Hepatocyte (in vitro differentiated cells): ENCODE results near the gene RPUSD3.

Experiments
- EZH2 ChIP-seq: fragments of 200-600 bp; sonication (generic); IDR thresholded peaks from 2 replicates; pipeline ENCODE4 v1.6.1; 2016; ENCODE audit warnings: antibody characterized with exemption, mild to moderate bottlenecking, borderline replicate concordance
- TF ChIP-seq, protein P1 (sequence below): fragments of 200-600 bp; sonication (generic); IDR thresholded peaks from 2 replicates; pipeline ENCODE4 v1.5.1; 2016; ENCODE audit warnings: antibody characterized with exemption, mild to moderate bottlenecking; ENCODE audit not compliant: poor library complexity

DNA sequence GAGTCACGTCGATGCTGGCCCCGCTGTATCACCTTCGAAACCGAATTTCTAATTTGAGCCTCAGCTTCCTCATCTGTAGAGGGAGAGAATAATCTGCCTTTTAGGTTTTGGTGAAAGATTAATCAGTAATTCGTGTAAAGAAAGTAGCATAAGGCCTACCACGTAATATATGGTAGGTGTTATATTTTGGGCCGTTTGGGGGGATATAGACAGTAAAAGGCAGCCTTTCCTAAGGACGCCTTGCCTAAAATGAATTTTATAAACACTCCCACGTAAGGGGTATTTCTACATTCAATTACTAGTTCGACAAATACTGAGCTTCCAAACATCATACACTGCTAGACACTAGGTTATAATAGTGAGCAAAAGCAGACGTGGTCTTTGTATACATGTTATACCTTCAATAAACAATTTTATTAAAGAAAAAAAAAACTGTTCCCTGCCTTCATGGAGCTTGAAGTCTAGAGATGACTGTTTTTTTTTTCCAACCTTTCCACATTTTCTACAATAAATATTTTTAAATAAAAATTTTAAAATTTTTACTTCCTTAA, 47.3 kb upstream of the RPUSD3 start:
- TF ChIP-seq, protein P1, sequence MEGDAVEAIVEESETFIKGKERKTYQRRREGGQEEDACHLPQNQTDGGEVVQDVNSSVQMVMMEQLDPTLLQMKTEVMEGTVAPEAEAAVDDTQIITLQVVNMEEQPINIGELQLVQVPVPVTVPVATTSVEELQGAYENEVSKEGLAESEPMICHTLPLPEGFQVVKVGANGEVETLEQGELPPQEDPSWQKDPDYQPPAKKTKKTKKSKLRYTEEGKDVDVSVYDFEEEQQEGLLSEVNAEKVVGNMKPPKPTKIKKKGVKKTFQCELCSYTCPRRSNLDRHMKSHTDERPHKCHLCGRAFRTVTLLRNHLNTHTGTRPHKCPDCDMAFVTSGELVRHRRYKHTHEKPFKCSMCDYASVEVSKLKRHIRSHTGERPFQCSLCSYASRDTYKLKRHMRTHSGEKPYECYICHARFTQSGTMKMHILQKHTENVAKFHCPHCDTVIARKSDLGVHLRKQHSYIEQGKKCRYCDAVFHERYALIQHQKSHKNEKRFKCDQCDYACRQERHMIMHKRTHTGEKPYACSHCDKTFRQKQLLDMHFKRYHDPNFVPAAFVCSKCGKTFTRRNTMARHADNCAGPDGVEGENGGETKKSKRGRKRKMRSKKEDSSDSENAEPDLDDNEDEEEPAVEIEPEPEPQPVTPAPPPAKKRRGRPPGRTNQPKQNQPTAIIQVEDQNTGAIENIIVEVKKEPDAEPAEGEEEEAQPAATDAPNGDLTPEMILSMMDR: no peak
- no peak for TF ChIP-seq EZH2
